WTC11 (cell line): ENCODE data around the gene TEX13D. TPM values are rescaled to one million over a fixed set of nuclear protein-coding genes. Genes with fewer than 3 reads are reported as not detected.

Source experiments
- ATAC-seq: fragments of 200-7000 bp; cut with Tn5 transposase; 2 replicates; pipeline ENCODE4 v1.10.0; 2021; ENCODE audit warnings: mild to moderate bottlenecking, moderate library complexity
- CTCF ChIA-PET: fragments of 300-600 bp; sonication (Branson Sonifier 250); formaldehyde crosslinking; loops from one replicate; lab custom pipeline; 2021; ENCODE audit warnings: antibody characterized with exemption; lab: Charles Lee
- POLR2A ChIA-PET: fragments of 350-600 bp; sonication (Branson Sonifier 250); formaldehyde crosslinking; loops from one replicate; lab custom pipeline; 2021; ENCODE audit warnings: antibody characterized with exemption; lab: Charles Lee
- DNase-seq: peaks from one replicate; pipeline ENCODE4 v3.0.0; 2021; ENCODE audit warnings: low spot score
- H3K27ac Mint-ChIP-seq: 2 replicates; pipeline ENCODE4 v1.8.0; 2021; ENCODE audit warnings: mixed read lengths
- H3K27me3 Mint-ChIP-seq: 2 replicates; pipeline ENCODE4 v1.8.0; 2021; ENCODE audit warnings: low read depth, mild to moderate bottlenecking, moderate library complexity, mixed read lengths
- H3K36me3 Mint-ChIP-seq: 2 replicates; pipeline ENCODE4 v1.8.0; 2021; ENCODE audit warnings: mixed read lengths
- H3K4me1 Mint-ChIP-seq: 2 replicates; pipeline ENCODE4 v1.8.0; 2022; ENCODE audit warnings: mixed read lengths
- H3K4me3 Mint-ChIP-seq: 2 replicates; pipeline ENCODE4 v1.8.0; 2021; ENCODE audit warnings: mild to moderate bottlenecking, moderate library complexity, mixed read lengths
- H3K9me3 Mint-ChIP-seq: 2 replicates; pipeline ENCODE4 v1.8.0; 2021; ENCODE audit warnings: mixed read lengths
- ATF1 ChIP-seq: sonication (generic); formaldehyde crosslinking; IDR thresholded peaks from 2 replicates; pipeline ENCODE4 v1.8.1; 2023; ENCODE audit warnings: mild to moderate bottlenecking, moderate library complexity, missing genetic modification reagents
- ATF2 ChIP-seq: sonication (generic); formaldehyde crosslinking; IDR thresholded peaks from 2 replicates; pipeline ENCODE4 v1.8.1; 2022; ENCODE audit warnings: low read depth, missing genetic modification reagents, borderline replicate concordance
- ATF3 ChIP-seq: sonication (generic); formaldehyde crosslinking; conservative IDR thresholded peaks from 2 replicates; pipeline ENCODE4 v1.8.1; 2022; ENCODE audit warnings: mild to moderate bottlenecking, missing genetic modification reagents
- CREB1 ChIP-seq: sonication (generic); formaldehyde crosslinking; IDR thresholded peaks from 2 replicates; pipeline ENCODE4 v1.8.0; 2023; ENCODE audit warnings: mild to moderate bottlenecking, missing genetic modification reagents
- FOXJ3 ChIP-seq: sonication (generic); formaldehyde crosslinking; IDR thresholded peaks from 2 replicates; pipeline ENCODE4 v1.9.0; 2021; ENCODE audit warnings: missing genetic modification reagents, mild to moderate bottlenecking, borderline replicate concordance
- FOXK1 ChIP-seq: sonication (generic); formaldehyde crosslinking; IDR thresholded peaks from 2 replicates; pipeline ENCODE4 v1.8.0; 2022; ENCODE audit warnings: mild to moderate bottlenecking, moderate library complexity, missing genetic modification reagents
- FOXP1 ChIP-seq: sonication (generic); formaldehyde crosslinking; IDR thresholded peaks from 2 replicates; pipeline ENCODE4 v1.8.0; 2022; ENCODE audit warnings: missing genetic modification reagents, mild to moderate bottlenecking, moderate library complexity, borderline replicate concordance
- KAT7 ChIP-seq: sonication (generic); formaldehyde crosslinking; IDR thresholded peaks from 2 replicates; pipeline ENCODE4 v1.8.1; 2023; ENCODE audit warnings: missing genetic modification reagents, mild to moderate bottlenecking, borderline replicate concordance
- MXD4 ChIP-seq: fragments of 250-450 bp; sonication (Bioruptor Pico); IDR thresholded peaks from 2 replicates; pipeline ENCODE4 v1.8.0; 2021; ENCODE audit warnings: mild to moderate bottlenecking, moderate library complexity, borderline replicate concordance
- NFATC4 ChIP-seq: fragments of 250-450 bp; sonication (Bioruptor Pico); IDR thresholded peaks from 2 replicates; pipeline ENCODE4 v1.9.0; 2021; ENCODE audit warnings: mild to moderate bottlenecking
- NFE2L1 ChIP-seq: sonication (generic); formaldehyde crosslinking; IDR thresholded peaks from 2 replicates; pipeline ENCODE4 v1.8.1; 2023; ENCODE audit warnings: missing genetic modification reagents
- NFYB ChIP-seq: sonication (generic); formaldehyde crosslinking; conservative IDR thresholded peaks from 2 replicates; pipeline ENCODE4 v1.8.0; 2022; ENCODE audit warnings: low read depth, missing genetic modification reagents
- NR2C2 ChIP-seq: sonication (generic); formaldehyde crosslinking; IDR thresholded peaks from 2 replicates; pipeline ENCODE4 v1.8.0; 2022; ENCODE audit warnings: mild to moderate bottlenecking, missing genetic modification reagents
- TEAD1 ChIP-seq: sonication (generic); formaldehyde crosslinking; IDR thresholded peaks from 2 replicates; pipeline ENCODE4 v1.8.0; 2022; ENCODE audit warnings: mild to moderate bottlenecking, missing genetic modification reagents
- USF2 ChIP-seq: sonication (generic); formaldehyde crosslinking; IDR thresholded peaks from 2 replicates; pipeline ENCODE4 v1.8.1; 2023; ENCODE audit warnings: mild to moderate bottlenecking, missing genetic modification reagents, moderate library complexity
- ZNF219 ChIP-seq: sonication (generic); formaldehyde crosslinking; IDR thresholded peaks from 2 replicates; pipeline ENCODE4 v1.8.0; 2023; ENCODE audit warnings: missing genetic modification reagents, mild to moderate bottlenecking, borderline replicate concordance
- ZNF281 ChIP-seq: sonication (generic); formaldehyde crosslinking; IDR thresholded peaks from 2 replicates; pipeline ENCODE4 v1.8.0; 2023; ENCODE audit warnings: mild to moderate bottlenecking, missing genetic modification reagents
- ZNF425 ChIP-seq: fragments of 250-450 bp; sonication (Bioruptor Pico); conservative IDR thresholded peaks from 2 replicates; pipeline ENCODE4 v1.9.0; 2021; ENCODE audit warnings: mild to moderate bottlenecking
- total RNA-seq: library from RNA; stranded (reverse); gene quantifications from 3 replicates; pipeline ENCODE4 v1.2.3, GENCODE V29; 2021
- TF ChIP-seq, protein P1 (sequence below): fragments of 250-450 bp; sonication (Bioruptor Pico); IDR thresholded peaks from 2 replicates; pipeline ENCODE4 v1.9.0; 2021; ENCODE audit warnings: moderate library complexity, mild to moderate bottlenecking, inconsistent platforms, borderline replicate concordance
- TF ChIP-seq, protein P2 (sequence below): sonication (generic); formaldehyde crosslinking; IDR thresholded peaks from 2 replicates; pipeline ENCODE4 v1.8.0; 2022; ENCODE audit warnings: mild to moderate bottlenecking, missing genetic modification reagents
- TF ChIP-seq, protein P3 (sequence below): sonication (generic); formaldehyde crosslinking; IDR thresholded peaks from 2 replicates; pipeline ENCODE4 v1.8.1; 2022; ENCODE audit warnings: low read depth, mild to moderate bottlenecking, moderate library complexity, missing genetic modification reagents, borderline replicate concordance

The TEX13D gene
- total RNA-seq, 1 experiment from 2014 or later: not detected

DNA sequence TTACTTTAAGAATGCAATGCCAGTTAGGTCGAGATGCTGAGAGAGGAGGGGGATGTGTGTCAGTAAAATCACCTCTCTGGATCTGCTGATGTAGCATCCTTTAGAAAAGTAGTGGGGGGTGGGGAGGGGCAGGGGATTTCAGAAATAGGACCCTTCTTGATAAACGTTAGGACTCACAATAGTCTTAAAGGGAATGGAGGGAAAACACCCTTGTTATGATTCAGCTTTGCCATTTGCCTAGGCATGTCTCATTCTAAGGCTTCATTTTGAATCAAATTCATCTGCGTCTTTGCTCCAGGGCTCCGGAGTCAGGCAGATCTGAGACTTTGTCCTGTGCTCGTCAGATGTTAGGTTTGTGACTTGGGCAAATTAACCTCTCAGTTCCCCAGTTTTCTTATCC, 14.8 kb downstream of the TEX13D start (continued):
- no peak for TF ChIP-seq MXD4 (CRISPR knock-in tag)
- TF ChIP-seq ATF2: no peak
- TF ChIP-seq, protein P1, sequence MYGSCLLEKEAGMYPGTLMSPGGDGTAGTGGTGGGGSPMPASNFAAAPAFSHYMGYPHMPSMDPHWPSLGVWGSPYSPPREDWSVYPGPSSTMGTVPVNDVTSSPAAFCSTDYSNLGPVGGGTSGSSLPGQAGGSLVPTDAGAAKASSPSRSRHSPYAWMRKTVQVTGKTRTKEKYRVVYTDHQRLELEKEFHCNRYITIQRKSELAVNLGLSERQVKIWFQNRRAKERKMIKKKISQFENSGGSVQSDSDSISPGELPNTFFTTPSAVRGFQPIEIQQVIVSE (CRISPR knock-in tag): no peak
- no peak for TF ChIP-seq ZNF425 (CRISPR knock-in tag)
- TF ChIP-seq ATF1 (CRISPR knock-in tag): no peak
- no peak for TF ChIP-seq FOXP1
- no peak for TF ChIP-seq NR2C2 (CRISPR knock-in tag)

- ATAC-seq: no peak; the same call in 1 of the 2 replicates
- no peaks in the 10 kb centered on the region for H3K27me3 Mint-ChIP-seq
- peaks cover 3% of the 10 kb centered on the region; the same call in 1 of the 2 replicates for H3K4me1 Mint-ChIP-seq
- no peak for TF ChIP-seq CREB1 (CRISPR knock-in tag)
- TF ChIP-seq ZNF219 (CRISPR knock-in tag): no peak
- TF ChIP-seq, protein P1 (CRISPR knock-in tag): no peak
- no peak for TF ChIP-seq MXD4 (CRISPR knock-in tag)
- TF ChIP-seq USF2 (CRISPR knock-in tag): no peak
- TF ChIP-seq KAT7 (CRISPR knock-in tag): no peak
- TF ChIP-seq FOXJ3 (CRISPR knock-in tag): no peak
- TF ChIP-seq NFYB (CRISPR knock-in tag): no peak
- no peak for TF ChIP-seq ATF1 (CRISPR knock-in tag)
- no peak for TF ChIP-seq FOXK1
- H3K36me3 Mint-ChIP-seq: no peaks in the 10 kb centered on the region
- no peak overlapping the region; the same call in 1 of the 2 replicates for H3K27ac Mint-ChIP-seq
- no peak overlapping the region for H3K4me3 Mint-ChIP-seq
- no peak for DNase-seq
- H3K9me3 Mint-ChIP-seq: no peaks in the 10 kb centered on the region
- ChIA-PET CTCF (no interaction called here), POLR2A (no interaction called here)
Measured at GRCh38 chrX:124348182-124348581, 15.7 kb downstream of the TEX13D start.

DNA sequence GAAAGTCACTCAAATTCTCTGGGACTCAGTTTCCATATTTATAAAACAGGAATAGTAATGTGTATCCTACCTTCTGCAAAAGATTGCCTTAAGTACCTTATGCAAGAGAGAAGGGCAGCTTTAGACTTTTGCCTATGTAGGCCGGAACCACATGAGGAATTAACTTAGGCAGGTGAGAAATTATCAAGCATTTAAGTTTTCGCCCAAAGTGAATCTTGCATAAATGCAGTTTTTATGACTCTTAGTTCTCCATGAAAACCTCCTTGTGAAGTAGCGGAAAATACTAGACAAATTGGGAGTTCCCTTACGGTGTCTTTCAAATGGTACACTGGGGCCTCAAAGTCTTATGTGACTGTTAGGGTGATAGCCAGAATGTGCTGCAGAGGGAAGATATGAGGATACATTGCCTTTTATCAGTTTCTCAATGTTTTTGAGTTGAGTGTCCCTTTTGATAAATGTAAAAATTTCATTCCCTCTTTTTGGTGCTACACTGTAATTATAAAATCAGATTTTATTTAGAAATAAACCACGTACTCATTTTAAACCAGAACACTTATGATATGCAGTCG, 16.5 kb downstream of the TEX13D start:
- TF ChIP-seq NFE2L1 (CRISPR knock-in tag) (no peak), CREB1 (CRISPR knock-in tag) (no peak), TEAD1 (CRISPR knock-in tag) (no peak), ATF3 (CRISPR knock-in tag) (no peak), FOXP1 (no peak), NFATC4 (CRISPR knock-in tag) (no peak), ZNF281 (no peak)
- TF ChIP-seq, protein P2, sequence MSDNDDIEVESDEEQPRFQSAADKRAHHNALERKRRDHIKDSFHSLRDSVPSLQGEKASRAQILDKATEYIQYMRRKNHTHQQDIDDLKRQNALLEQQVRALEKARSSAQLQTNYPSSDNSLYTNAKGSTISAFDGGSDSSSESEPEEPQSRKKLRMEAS (CRISPR knock-in tag): no peak
- TF ChIP-seq, protein P3, sequence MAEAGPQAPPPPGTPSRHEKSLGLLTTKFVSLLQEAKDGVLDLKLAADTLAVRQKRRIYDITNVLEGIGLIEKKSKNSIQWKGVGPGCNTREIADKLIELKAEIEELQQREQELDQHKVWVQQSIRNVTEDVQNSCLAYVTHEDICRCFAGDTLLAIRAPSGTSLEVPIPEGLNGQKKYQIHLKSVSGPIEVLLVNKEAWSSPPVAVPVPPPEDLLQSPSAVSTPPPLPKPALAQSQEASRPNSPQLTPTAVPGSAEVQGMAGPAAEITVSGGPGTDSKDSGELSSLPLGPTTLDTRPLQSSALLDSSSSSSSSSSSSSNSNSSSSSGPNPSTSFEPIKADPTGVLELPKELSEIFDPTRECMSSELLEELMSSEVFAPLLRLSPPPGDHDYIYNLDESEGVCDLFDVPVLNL (CRISPR knock-in tag): no peak
- CTCF ChIA-PET: no interaction called here
- Mint-ChIP-seq H3K27ac (no peak overlapping the region), H3K4me3 (no peak overlapping the region), H3K9me3 (no peaks in the 10 kb centered on the region), H3K36me3 (no peaks in the 10 kb centered on the region), H3K4me1 (peaks cover 3% of the 10 kb centered on the region; the same call in 1 of the 2 replicates), H3K27me3 (no peaks in the 10 kb centered on the region)
- no peak for DNase-seq
- POLR2A ChIA-PET: no interaction called here
- no peak for ATAC-seq
